ENCODE data around the gene AACS. TPM values are rescaled to one million over a fixed set of nuclear protein-coding genes. Genes with fewer than 3 reads are reported as not detected.

The AACS gene
- total RNA-seq, 1 experiment from 2014 or later = 20.1 TPM

- H3K27me3 ChIP-seq (replicated peaks; ENCODE audit: insufficient read depth, low read depth, low read length, poor library complexity) = no peaks in the 10 kb centered on the region
- H3K4me3 ChIP-seq (ENCODE audit: low read depth, low read length, poor library complexity, severe bottlenecking) = no peak overlapping the region
- no peaks in the 10 kb centered on the region for H3K9me3 ChIP-seq (ENCODE audit: low read depth, low read length, poor library complexity, severe bottlenecking)
- no TSS peak for BruUV-seq (replicated peaks)
- H3K36me3 ChIP-seq (ENCODE audit: insufficient read depth, low read length, poor library complexity, severe bottlenecking) = peaks cover 12% of the 10 kb centered on the region
- CTCF ChIA-PET = no interaction called here
- H3K4me1 ChIP-seq (ENCODE audit: insufficient read depth, low read length, poor library complexity, severe bottlenecking) = no peaks in the 10 kb centered on the region
- DNase-seq (ENCODE audit: low spot score) = no peak
- no peak overlapping the region for H3K27ac ChIP-seq (ENCODE audit: low read depth, low read length, poor library complexity, severe bottlenecking)
- intact Hi-C loops (cut with micrococcal nuclease; ENCODE audit: unreplicated experiment) = no loop called here
- TF ChIP-seq CTCF (conservative IDR thresholded peaks at IDR 0.05; ENCODE audit: low read depth, low read length) = no peak
- no peak for TF ChIP-seq EZH2 (IDR thresholded peaks at IDR 0.05; ENCODE audit: borderline replicate concordance, low read depth, low read length, poor library complexity, severe bottlenecking)
- POLR2A ChIA-PET (ENCODE audit: low non-redundant PET) = no interaction called here
Observed at GRCh38 chr12:125090437-125090836, 25.2 kb downstream of the AACS start.

GRCh38 chr12:125091401-125091800 lies 26.2 kb downstream of the AACS start:
- Histone ChIP-seq H3K4me1 (ENCODE audit: insufficient read depth, low read length, poor library complexity, severe bottlenecking) (no peaks in the 10 kb centered on the region), H3K9me3 (ENCODE audit: low read depth, low read length, poor library complexity, severe bottlenecking) (no peaks in the 10 kb centered on the region), H3K27me3 (replicated peaks; ENCODE audit: insufficient read depth, low read depth, low read length, poor library complexity) (no peaks in the 10 kb centered on the region), H3K27ac (ENCODE audit: low read depth, low read length, poor library complexity, severe bottlenecking) (no peak overlapping the region), H3K4me3 (ENCODE audit: low read depth, low read length, poor library complexity, severe bottlenecking) (no peak overlapping the region), H3K36me3 (ENCODE audit: insufficient read depth, low read length, poor library complexity, severe bottlenecking) (peaks cover 7% of the 10 kb centered on the region)
- CTCF ChIA-PET = no interaction called here
- TF ChIP-seq CTCF (conservative IDR thresholded peaks at IDR 0.05; ENCODE audit: low read depth, low read length) = no peak
- no peak for TF ChIP-seq EZH2 (IDR thresholded peaks at IDR 0.05; ENCODE audit: borderline replicate concordance, low read depth, low read length, poor library complexity, severe bottlenecking)
- no TSS peak for BruUV-seq (replicated peaks)
- DNase-seq (ENCODE audit: low spot score) = no peak
- POLR2A ChIA-PET (ENCODE audit: low non-redundant PET) = no interaction called here
- intact Hi-C loops (cut with micrococcal nuclease; ENCODE audit: unreplicated experiment) = no loop called here

- no peak for DNase-seq (ENCODE audit: low spot score)
- intact Hi-C loops (cut with micrococcal nuclease; ENCODE audit: unreplicated experiment) = no loop called here
- Histone ChIP-seq H3K27me3 (replicated peaks; ENCODE audit: insufficient read depth, low read depth, low read length, poor library complexity) (no peaks in the 10 kb centered on the region), H3K36me3 (ENCODE audit: insufficient read depth, low read length, poor library complexity, severe bottlenecking) (peaks cover 7% of the 10 kb centered on the region), H3K27ac (ENCODE audit: low read depth, low read length, poor library complexity, severe bottlenecking) (no peak overlapping the region), H3K9me3 (ENCODE audit: low read depth, low read length, poor library complexity, severe bottlenecking) (no peaks in the 10 kb centered on the region), H3K4me3 (ENCODE audit: low read depth, low read length, poor library complexity, severe bottlenecking) (no peak overlapping the region), H3K4me1 (ENCODE audit: insufficient read depth, low read length, poor library complexity, severe bottlenecking) (no peaks in the 10 kb centered on the region)
- ChIA-PET CTCF (no interaction called here), POLR2A (ENCODE audit: low non-redundant PET) (no interaction called here)
- no TSS peak for BruUV-seq (replicated peaks)
- TF ChIP-seq EZH2 (IDR thresholded peaks at IDR 0.05; ENCODE audit: borderline replicate concordance, low read depth, low read length, poor library complexity, severe bottlenecking) = no peak
- no peak for TF ChIP-seq CTCF (conservative IDR thresholded peaks at IDR 0.05; ENCODE audit: low read depth, low read length)
Observed at GRCh38 chr12:125092108-125092871, 27.1 kb downstream of the AACS start.
